ENCODE measurements around the gene GCK.
A peak's percentile ranks its signal among the peaks of the same experiment; 100 is the strongest.
"Not testable (repeated sequence)": the region's sequence is repeated elsewhere in the genome, so short reads cannot be mapped to it uniquely, and the experiment has no call there.

Gene GCK

GRCh38 chr7:44172352-44172751 lies 16.9 kb downstream of the GCK start:
- Mint-ChIP-seq H3K4me3 (no peak overlapping the region), H3K4me1 (peaks cover 9% of the 10 kb centered on the region), H3K27ac (no peak overlapping the region), H3K36me3 (no peaks in the 10 kb centered on the region), H3K9me3 (no peaks in the 10 kb centered on the region), H3K27me3 (peaks cover 34% of the 10 kb centered on the region)
- CTCF ChIA-PET, result no interaction called here
- no peak for DNase-seq

- H3K4me1 Mint-ChIP-seq, CTCF ChIA-PET, DNase-seq, H3K9me3 Mint-ChIP-seq, H3K27ac Mint-ChIP-seq, H3K4me3 Mint-ChIP-seq, H3K36me3 Mint-ChIP-seq: not testable (repeated sequence)
- peaks cover 34% of the 10 kb centered on the region for H3K27me3 Mint-ChIP-seq
Measured at GRCh38 chr7:44171901-44172300, 17.3 kb downstream of the GCK start.

GRCh38 chr7:44167920-44168319 lies 21.3 kb downstream of the GCK start:
- Mint-ChIP-seq H3K4me1 (peaks cover 9% of the 10 kb centered on the region), H3K9me3 (no peaks in the 10 kb centered on the region), H3K27me3 (peaks cover 24% of the 10 kb centered on the region), H3K27ac (no peak overlapping the region), H3K36me3 (no peaks in the 10 kb centered on the region), H3K4me3 (no peak overlapping the region)
- CTCF ChIA-PET, result no interaction called here
- no peak for DNase-seq

- Mint-ChIP-seq H3K36me3 (no peaks in the 10 kb centered on the region), H3K27ac (no peak overlapping the region), H3K27me3 (peaks cover 45% of the 10 kb centered on the region), H3K4me3 (no peak overlapping the region), H3K9me3 (no peaks in the 10 kb centered on the region), H3K4me1 (peaks cover 7% of the 10 kb centered on the region)
- CTCF ChIA-PET, result interaction anchor here (0.5 kb wide), 1 partner anchor 22 kb away, joined by 3 read pairs; no protein-coding TSS in a partner anchor
- no peak for DNase-seq
Measured at GRCh38 chr7:44163591-44163990, 25.6 kb downstream of the GCK start.

GRCh38 chr7:44162785-44163395 lies 26.3 kb downstream of the GCK start:
- Mint-ChIP-seq H3K4me1 (peaks cover 5% of the 10 kb centered on the region), H3K27me3 (peaks cover 41% of the 10 kb centered on the region), H3K4me3 (no peak overlapping the region), H3K27ac (no peak overlapping the region), H3K9me3 (no peaks in the 10 kb centered on the region), H3K36me3 (no peaks in the 10 kb centered on the region)
- no peak for DNase-seq
- CTCF ChIA-PET, result interaction anchor here (0.5 kb wide), 1 partner anchor 21 kb away, joined by 3 read pairs; no protein-coding TSS in a partner anchor

GRCh38 chr7:44162179-44162578 lies 27.1 kb downstream of the GCK start:
- Mint-ChIP-seq H3K27ac (no peak overlapping the region), H3K27me3 (peaks cover 41% of the 10 kb centered on the region), H3K4me3 (no peak overlapping the region), H3K36me3 (no peaks in the 10 kb centered on the region), H3K4me1 (no peaks in the 10 kb centered on the region), H3K9me3 (no peaks in the 10 kb centered on the region)
- DNase-seq, result no peak
- CTCF ChIA-PET, result no interaction called here

GRCh38 chr7:44161371-44161770 lies 27.9 kb downstream of the GCK start:
- Mint-ChIP-seq H3K27me3 (peaks cover 41% of the 10 kb centered on the region), H3K4me1 (no peaks in the 10 kb centered on the region), H3K9me3 (no peaks in the 10 kb centered on the region), H3K27ac (no peak overlapping the region), H3K36me3 (no peaks in the 10 kb centered on the region), H3K4me3 (no peak overlapping the region)
- no peak for DNase-seq
- CTCF ChIA-PET, result no interaction called here

GRCh38 chr7:44159824-44160630 lies 29.2 kb downstream of the GCK start:
- Mint-ChIP-seq H3K9me3 (no peaks in the 10 kb centered on the region), H3K4me1 (no peaks in the 10 kb centered on the region), H3K27ac (no peak overlapping the region), H3K36me3 (no peaks in the 10 kb centered on the region), H3K27me3 (peaks cover 37% of the 10 kb centered on the region), H3K4me3 (no peak overlapping the region)
- CTCF ChIA-PET, result no interaction called here
- no peak for DNase-seq

- CTCF ChIA-PET, result no interaction called here
- Mint-ChIP-seq H3K4me3 (no peak overlapping the region), H3K27ac (no peak overlapping the region), H3K27me3 (peaks cover 36% of the 10 kb centered on the region), H3K4me1 (no peaks in the 10 kb centered on the region), H3K36me3 (no peaks in the 10 kb centered on the region), H3K9me3 (no peaks in the 10 kb centered on the region)
- DNase-seq, result no peak
Measured at GRCh38 chr7:44158873-44159631, 30.2 kb downstream of the GCK start.

- Mint-ChIP-seq H3K36me3 (no peaks in the 10 kb centered on the region), H3K27me3 (peaks cover 29% of the 10 kb centered on the region), H3K27ac (no peak overlapping the region), H3K4me1 (no peaks in the 10 kb centered on the region), H3K9me3 (no peaks in the 10 kb centered on the region), H3K4me3 (no peak overlapping the region)
- CTCF ChIA-PET, result no interaction called here
- peak; percentile 13 for DNase-seq
Measured at GRCh38 chr7:44158096-44158872, 31.0 kb downstream of the GCK start.

- peaks cover 21% of the 10 kb centered on the region for H3K27me3 Mint-ChIP-seq
- no peaks in the 10 kb centered on the region for H3K4me1 Mint-ChIP-seq
- no peaks in the 10 kb centered on the region for H3K9me3 Mint-ChIP-seq
- CTCF ChIA-PET, result no interaction called here
- peak; percentile 14 for DNase-seq
- no peak overlapping the region for H3K27ac Mint-ChIP-seq
- no peak overlapping the region for H3K4me3 Mint-ChIP-seq
- no peaks in the 10 kb centered on the region for H3K36me3 Mint-ChIP-seq
Measured at GRCh38 chr7:44157116-44158080, 31.8 kb downstream of the GCK start.

- H3K27ac Mint-ChIP-seq, result no peak overlapping the region
- H3K36me3 Mint-ChIP-seq, result no peaks in the 10 kb centered on the region
- peak; percentile 14 for DNase-seq
- no peaks in the 10 kb centered on the region for H3K4me1 Mint-ChIP-seq
- H3K9me3 Mint-ChIP-seq, result no peaks in the 10 kb centered on the region
- CTCF ChIA-PET, result no interaction called here
- peaks cover 17% of the 10 kb centered on the region for H3K27me3 Mint-ChIP-seq
- no peak overlapping the region for H3K4me3 Mint-ChIP-seq
Measured at GRCh38 chr7:44156453-44157010, 32.7 kb downstream of the GCK start.

All from activated naive CD4-positive, alpha-beta T cell treated with anti-CD3 and anti-CD28 coated beads, Interleukin-2, amount 10 ng/mL, durations not matched to agents 7 days and 5 days (primary cell).